CD4-positive, alpha-beta T cell treated with Interleukin-4 for 1 hour (primary cell): ENCODE measurements around the gene APIP.

Experiments
- DNase-seq, 2 donors: peaks; one replicate each; pipeline ENCODE4 v3.0.0-alpha.2; 2020 to 2022

The APIP gene

GRCh38 chr11:34836958-34837856, 79.0 kb downstream of the APIP start:
- DNase-seq, result no peak

GRCh38 chr11:34833602-34834001, 82.6 kb downstream of the APIP start:
- no peak for DNase-seq
